ENCODE results near the gene ODF2L.
A peak's percentile ranks its signal among the peaks of the same experiment; 100 is the strongest.
"Not testable (repeated sequence)": the region's sequence is repeated elsewhere in the genome, so short reads cannot be mapped to it uniquely, and the experiment has no call there.

The ODF2L gene

DNA sequence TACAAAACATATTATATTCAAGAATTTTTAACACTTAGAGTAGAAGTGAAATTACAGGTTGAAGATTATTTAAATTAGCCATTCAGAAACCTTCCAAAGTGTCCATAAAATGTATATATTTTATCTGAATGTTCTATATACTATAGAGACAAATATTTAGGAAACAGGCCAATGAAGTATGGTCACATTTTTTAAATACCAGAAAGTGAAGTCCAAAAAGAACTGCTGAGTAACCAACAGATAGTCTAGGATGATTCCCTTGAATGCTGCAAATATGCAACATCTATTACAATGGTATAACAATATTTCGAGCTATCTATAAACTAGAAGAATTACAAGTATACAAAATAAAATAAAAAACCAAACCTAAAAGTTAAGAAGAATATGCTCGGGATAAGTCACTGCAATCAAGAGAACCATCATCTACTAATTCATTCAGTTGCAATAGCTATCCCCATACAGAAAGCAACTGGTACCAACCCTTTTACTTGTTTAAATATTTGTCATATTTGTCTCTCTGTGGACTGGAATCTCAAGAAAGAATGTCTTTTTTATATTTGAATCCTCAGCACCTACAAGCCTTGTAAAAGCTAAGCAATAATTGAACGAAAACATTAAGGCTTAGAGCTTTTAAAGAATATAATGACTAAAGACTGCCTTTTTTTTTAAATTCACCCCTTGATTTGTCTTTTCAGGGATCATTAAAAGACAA, 8.1 kb downstream of the ODF2L start:
- DNase-seq = no peak

- no peak for DNase-seq
These were observed 13.2 kb downstream of the ODF2L start for GRCh38 chr1:86382878-86383277.

- no peak for DNase-seq
These were observed 14.9 kb downstream of the ODF2L start for GRCh38 chr1:86381223-86381622.

DNA sequence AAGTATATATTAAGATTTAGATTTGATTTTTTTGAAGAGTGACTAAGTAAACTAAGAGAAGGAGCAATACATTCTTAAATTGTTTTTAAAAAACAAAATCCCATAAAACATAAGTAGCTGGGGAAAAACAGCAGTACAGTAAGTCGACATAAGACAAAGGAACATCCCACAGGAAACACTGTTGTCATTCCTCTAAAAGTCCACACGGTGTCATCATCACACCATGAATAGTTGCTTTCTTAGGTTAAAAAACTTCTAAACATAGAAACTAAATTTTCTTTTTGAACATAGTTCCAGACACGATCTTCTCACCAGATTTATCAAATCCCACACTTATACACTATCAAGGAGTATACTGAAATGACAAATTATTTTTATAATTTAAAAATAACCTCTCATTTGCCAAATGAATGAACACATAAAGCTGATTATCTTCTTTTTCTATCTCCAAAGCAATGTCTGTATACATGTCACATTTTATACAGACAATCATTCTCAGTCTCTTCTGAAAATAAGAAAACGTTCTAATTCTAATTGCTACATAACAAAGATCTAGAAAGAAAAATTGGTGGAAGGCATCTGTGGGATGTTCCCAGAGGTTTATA, 15.8 kb downstream of the ODF2L start:
- DNase-seq = peak in 3 of 6 experiments; percentile 31 to 60 (median 49)

- DNase-seq = no peak
These were observed 17.3 kb downstream of the ODF2L start for GRCh38 chr1:86378813-86379212.

- no peak for DNase-seq
These were observed 18.8 kb downstream of the ODF2L start for GRCh38 chr1:86377341-86377740.

- DNase-seq = no peak
These were observed 20.4 kb downstream of the ODF2L start for GRCh38 chr1:86375688-86376087.

- no peak for DNase-seq
These were observed 25.5 kb downstream of the ODF2L start for GRCh38 chr1:86370601-86371022.

DNA sequence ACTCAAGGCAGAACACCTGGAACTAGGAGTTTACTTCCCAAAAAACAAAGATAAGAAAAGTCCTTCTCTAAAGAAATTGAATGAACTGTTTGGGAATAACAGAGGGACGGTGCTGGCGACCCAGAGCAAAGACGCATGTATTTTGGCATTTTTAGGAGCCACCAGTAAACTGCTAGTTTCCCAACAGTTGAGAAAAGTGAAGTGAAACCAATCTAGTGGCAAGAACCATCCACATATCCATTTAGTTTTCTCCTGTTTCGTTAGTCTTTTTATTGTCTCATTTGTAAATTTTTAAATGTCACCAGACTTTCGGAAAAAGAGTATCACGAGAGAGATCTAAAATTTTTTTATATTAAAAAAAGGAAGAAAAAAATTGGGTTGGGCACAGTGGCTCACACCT, 30.2 kb downstream of the ODF2L start:
- DNase-seq = no peak

DNA sequence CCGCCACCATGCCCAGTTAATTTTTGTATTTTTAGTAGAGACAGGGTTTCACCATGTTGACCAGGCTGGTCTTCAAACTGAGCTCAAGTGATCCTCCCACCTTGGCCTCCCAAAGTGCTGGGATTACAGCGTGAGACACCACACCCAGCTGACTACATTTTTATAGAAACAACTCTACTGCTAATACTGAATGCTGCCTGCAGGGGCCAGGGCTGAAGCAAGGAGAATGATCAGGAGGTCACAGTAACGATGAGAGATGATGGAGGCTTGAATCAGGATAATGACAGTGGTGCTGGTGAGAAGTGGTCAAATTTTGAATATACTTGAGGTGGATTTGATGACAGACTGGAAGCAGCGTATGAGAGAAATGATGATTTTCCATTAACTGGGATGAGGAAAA, 33.3 kb downstream of the ODF2L start:
- no peak for DNase-seq

GRCh38 chr1:86357796-86358195, 38.3 kb downstream of the ODF2L start:
- DNase-seq = no peak

GRCh38 chr1:86356247-86356646, 39.9 kb downstream of the ODF2L start:
- no peak for DNase-seq

DNA sequence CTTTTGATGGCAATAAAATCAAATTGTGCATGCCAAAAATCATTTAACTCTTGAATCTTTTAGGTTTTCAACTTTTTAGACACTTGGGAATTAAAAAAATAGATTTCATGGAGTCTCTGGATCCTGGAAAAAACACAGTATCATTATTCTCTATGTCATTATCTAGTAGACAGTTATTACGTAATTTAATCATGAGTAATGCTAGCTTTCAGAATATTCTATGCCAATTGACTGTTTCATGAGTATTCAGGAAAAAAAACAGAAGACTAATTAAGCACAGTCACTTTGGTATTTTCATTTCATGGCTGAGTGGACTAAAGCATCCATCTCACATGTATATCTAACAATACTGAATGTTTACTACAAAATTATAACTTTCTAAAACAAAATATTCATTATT, 44.0 kb downstream of the ODF2L start:
- no peak for DNase-seq

DNA sequence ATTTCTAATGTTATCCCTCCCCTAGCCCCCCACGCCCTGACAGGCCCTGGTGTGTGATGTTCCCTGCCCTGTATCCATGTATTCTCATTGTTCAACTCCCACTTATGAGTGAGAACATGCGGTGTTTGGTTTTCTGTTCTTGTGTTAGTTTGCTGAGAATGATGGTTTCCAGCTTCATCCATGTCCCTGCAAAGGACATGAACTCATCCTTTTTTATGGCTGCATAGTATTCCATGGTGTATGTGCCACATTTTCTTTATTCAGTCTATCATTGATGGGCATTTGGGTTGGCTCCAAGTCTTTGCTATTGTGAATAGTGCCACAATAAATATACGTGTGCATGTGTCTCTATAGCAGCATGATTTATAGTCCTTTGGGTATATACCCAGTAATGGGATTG, 45.9 kb downstream of the ODF2L start:
- not testable (repeated sequence) for DNase-seq

GRCh38 chr1:86346388-86346787, 49.7 kb downstream of the ODF2L start:
- DNase-seq = no peak

DNA sequence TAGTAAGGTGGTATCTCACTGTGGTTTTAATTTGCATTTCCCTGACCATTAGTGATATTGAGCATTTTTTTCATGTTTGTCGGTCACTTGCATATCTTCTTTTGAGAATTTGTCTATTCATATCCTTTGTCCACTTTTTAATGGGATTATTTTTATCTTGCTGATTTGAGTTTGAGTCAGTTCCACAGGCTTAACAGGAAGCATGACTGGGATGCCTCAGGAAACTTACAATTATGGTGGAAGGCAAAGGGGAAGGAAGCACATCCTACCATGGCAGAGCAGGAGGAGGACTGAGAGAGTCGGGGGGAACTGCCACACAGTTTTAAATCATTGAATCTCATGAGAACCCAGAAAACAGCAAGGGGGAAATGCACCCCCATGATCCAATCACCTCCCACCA, 51.1 kb downstream of the ODF2L start:
- no peak for DNase-seq

- DNase-seq = no peak
These were observed 56.2 kb downstream of the ODF2L start for GRCh38 chr1:86339906-86340305.

DNA sequence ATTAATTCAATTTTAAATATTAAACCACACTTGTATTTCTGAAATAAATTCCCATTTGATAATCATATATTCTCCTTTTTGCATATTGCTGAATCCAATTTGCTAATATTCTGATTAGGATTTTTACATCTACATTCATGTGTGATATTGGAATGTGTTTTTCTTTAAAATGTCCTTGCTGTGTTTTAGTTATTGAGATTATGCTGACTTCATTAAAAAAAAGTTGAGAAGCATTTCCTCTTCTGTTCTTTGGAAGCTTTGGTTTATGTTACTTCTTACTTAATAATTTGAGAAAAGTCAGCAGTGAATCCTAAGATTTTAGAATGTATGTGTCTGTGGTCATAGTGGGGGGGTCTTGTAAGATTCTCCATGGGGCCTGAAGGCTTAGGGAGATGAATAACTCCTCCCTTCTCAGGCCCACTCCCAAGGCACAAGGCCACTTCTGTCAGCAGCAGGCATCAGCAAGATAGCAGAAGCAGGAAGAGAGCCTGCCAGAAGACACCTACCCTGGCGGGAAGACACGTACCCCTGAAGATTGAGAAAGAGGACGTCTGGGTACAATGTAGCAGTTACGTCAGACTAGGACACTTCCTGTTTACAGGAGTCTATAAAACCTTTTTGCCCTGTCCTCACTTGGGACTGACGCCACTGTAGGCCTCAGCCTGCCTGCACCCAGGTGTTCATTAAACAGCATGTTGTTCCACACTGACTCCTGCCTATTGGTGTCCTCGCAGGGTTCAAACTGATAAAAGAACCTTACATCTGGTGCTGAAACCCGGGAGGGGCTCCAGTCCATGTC, 56.9 kb downstream of the ODF2L start:
- peak in 1 of 6 experiments; percentile 2 for DNase-seq

DNA sequence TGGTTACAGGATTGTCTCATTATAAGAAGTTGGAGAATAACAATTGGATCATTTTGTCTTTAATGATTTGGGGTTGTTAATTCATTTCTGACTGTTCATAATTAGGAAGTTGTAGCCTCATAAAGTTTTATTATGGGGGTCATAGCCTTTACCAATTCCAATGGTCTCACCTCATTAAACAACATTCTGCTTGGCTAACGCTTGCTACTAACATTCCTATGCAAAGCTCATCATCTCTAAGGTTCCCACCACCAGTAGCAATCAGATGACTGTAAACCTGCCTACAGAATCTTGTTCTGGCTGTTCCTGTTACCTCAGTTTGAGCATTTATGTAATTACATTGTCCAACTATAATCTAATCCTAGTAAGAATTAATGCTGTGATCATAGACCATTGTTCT, 60.2 kb downstream of the ODF2L start:
- no peak for DNase-seq

GRCh38 chr1:86325264-86325663, 70.9 kb downstream of the ODF2L start:
- DNase-seq = no peak

DNA sequence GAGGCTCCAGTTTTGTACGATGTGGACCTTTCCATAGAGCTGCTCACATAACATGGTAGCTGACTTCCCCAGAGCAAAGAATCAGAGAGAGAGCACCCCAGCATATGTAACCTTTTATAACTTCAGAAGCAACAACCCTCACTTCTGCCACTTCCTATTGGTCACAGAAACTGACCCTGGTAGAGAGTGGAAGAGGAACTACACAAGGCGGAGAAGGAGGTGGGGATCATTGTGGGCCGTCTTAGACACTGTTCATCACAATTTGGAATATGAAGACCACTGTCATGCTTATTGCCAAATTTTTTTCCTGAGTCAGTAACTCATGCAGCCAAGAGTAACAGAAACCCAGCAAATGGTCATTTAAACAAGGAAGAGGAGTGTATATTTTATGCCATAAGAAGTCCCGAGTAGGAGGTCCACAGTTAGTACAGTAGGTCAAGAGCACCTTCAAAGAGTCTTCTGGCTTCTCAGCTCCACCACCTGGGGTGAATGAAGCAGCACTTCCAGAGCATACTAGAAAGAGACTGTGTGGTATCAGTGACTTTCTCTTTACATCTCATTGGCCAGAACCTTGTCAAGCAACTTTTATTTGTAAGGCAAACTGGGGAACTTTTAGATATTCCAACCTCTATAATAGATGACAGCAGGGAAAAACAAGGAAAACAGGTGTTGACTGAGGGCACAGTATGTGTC, 71.8 kb downstream of the ODF2L start:
- no peak for DNase-seq

DNA sequence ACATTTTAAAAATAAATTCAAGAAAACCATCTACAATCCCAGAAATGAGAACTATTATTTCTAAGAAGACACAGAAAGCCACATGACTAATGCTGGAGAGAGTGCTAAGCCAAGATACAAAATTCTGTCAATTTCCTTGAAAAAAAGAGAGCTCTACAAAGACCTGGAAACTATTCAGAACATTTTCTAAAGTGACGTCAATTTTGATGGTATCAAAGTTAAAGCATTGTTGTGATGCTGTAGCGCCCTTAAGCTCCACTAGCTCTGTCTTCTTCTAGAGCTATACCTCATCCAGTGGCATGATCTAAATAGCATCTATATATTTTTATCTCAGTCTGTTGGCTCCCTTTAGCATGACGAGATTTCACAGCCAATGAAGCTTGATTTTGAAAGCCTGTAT, 73.9 kb downstream of the ODF2L start:
- DNase-seq = no peak

- DNase-seq = no peak
These were observed 77.7 kb downstream of the ODF2L start for GRCh38 chr1:86318436-86318835.

Data from stimulated activated naive CD4-positive, alpha-beta T cell (primary cell).